ENCODE results near the gene RASL10A.
A peak's percentile ranks its signal among the peaks of the same experiment; 100 is the strongest.
"Not testable (repeated sequence)": the region's sequence is repeated elsewhere in the genome, so short reads cannot be mapped to it uniquely, and the experiment has no call there.

RASL10A gene

GRCh38 chr22:29315286-29316140 is at the start of gene RASL10A:
RASL10A (minus strand) TSS chr22:29315697; CDS start chr22:29315246, 451 bp downstream.
- DNase-seq: peak in 1 of 3 donors; percentile 47

GRCh38 chr22:29359469-29359868 is 44.0 kb upstream of the RASL10A start:
- peak in 2 of 3 donors; percentile 27 to 29 for DNase-seq

DNA sequence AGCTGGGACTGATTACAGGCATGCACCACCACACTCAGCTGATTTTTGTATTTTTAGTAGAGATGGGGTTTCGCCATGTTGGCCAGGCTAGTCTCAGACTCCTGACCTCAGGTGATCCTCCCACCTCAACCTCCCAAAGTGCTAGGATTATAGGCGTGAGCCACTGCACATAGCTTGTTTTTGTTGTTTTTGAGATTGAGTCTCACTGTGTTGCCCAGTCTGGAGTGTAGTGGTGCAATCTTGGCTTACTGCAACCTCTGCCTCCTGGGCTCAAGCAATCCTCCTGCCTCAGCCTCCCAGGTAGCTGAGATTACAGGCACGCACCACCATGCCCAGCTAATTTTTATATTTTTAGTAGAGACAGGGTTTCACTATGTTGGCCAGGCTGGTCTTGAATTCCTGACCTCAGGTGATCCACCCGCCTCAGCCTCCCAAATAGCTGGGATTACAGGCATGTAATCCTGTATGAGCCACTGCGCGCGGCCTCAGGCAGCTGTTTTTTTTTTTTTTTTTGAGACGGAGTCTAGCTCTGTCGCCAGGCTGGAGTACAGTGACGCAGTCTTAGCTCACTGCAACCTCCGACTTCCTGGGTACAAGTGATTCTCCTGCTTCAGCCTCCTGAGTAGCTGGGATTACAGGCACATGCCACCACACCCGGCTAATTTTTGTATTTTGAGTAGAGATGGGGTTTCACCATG is 41.8 kb upstream of the RASL10A start:
- DNase-seq: not testable (repeated sequence)

DNA sequence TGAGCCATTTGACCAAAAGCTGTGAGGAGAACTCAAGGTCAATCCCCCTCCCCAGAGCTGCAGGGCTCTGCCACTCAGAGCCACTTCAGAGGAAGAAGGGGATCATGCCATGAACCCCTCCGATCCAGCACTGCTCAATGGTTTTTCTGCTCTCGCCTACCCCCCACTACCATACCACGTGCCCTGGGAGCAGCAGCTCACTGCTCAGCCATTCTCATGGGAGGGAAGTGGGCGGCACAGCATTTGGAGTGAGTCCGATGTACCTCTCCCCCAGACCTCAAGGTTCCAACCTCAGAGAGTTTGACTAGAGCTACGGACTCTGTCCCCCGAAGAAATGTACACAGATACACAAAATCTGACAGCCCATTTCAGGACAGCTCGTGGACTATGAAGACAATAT is 38.4 kb upstream of the RASL10A start:
- DNase-seq: no peak

- no peak for DNase-seq
These were observed 37.8 kb upstream of the RASL10A start for GRCh38 chr22:29353286-29353685.

GRCh38 chr22:29352778-29353177 is 37.3 kb upstream of the RASL10A start:
- no peak for DNase-seq

GRCh38 chr22:29351891-29352290 is 36.4 kb upstream of the RASL10A start:
- DNase-seq: no peak

DNA sequence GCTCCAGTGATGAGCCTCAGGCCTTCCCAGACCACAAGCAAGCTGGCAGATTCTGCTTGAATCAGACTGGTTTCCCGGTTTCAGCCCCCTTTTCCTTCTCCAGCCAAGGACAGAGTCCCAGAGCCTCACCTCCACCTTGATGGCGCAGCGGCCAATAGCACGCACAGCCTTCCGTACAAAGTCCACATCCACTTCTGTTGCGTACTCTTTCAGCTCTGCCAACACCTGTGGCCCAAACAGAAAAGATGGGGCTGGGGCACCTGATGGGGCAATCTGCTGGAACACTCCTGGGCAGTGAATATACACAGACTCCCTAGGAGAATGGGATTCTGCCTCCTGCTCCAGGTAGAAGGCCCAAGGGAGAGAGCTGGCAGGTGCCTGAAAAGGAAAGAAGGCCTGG is 35.5 kb upstream of the RASL10A start:
- DNase-seq: no peak

DNA sequence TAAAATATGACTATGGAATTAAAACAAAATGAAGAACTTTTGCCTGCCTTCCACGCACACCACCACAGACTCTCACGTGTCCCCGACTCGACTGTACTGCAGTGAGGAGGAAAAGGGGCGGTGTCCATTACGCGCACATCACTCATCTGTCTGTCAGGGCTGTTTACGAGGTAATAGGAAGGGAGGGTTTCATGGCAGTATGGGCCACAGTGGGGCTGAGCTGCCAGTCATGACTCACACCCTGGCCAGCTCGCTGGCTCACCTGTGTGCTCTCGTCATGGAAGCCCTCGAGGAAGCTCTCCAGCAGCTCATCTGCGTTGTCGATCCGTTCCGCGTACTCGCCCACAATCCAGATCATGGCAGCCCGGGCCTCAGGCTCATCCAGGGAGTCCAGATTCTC is 33.5 kb upstream of the RASL10A start:
- DNase-seq: no peak

- no peak for DNase-seq
These were observed 32.5 kb upstream of the RASL10A start for GRCh38 chr22:29348041-29348440.

DNA sequence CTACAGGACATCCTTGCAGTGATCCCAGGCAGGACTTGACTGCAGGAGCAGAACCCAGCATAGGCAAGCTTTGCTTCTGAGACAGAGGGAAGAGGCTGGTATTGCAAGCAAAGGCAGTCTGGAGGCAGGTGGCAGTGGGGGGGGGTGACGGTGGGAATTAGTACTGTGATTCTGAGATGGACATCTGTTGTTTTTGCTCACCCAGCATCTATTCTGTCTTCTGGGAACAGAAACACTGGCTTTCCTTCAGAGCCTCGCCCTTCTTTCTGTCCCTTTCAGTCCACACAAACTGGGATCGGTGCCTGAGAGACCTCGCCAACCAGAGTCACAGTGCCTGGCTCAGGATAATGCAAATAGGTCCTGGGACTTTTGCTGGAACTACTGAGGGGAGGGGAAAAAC is 31.2 kb upstream of the RASL10A start:
- no peak for DNase-seq

GRCh38 chr22:29345932-29346331 is 30.4 kb upstream of the RASL10A start:
- DNase-seq: no peak

- DNase-seq: not testable (repeated sequence)
These were observed 29.4 kb upstream of the RASL10A start for GRCh38 chr22:29344889-29345288.

GRCh38 chr22:29344137-29344536 is 28.6 kb upstream of the RASL10A start:
- DNase-seq: no peak

DNA sequence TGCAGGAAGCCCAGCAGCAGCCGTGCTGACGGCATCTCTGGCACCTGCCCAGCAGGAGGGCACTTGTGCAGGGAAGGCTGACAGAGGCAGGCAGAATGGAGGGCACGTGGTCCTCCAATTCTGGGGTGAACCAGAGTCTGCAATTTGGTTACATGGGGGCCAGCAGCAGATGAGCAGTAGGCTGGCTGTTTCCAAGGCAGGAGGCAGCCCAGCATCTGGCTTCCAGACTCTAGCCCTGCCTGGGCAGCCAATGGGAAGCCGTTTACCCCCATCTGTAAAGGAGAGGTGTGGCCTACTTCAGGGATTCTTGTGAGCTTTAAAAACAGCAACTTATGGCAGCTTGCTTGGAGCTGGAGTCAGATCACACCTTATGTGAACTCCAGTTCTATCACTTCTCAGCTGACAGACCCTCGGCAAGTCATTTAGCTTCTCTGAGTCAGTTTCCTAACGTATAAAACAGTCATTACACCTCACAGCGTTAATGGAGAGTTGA is 27.9 kb upstream of the RASL10A start:
- DNase-seq: no peak

DNA sequence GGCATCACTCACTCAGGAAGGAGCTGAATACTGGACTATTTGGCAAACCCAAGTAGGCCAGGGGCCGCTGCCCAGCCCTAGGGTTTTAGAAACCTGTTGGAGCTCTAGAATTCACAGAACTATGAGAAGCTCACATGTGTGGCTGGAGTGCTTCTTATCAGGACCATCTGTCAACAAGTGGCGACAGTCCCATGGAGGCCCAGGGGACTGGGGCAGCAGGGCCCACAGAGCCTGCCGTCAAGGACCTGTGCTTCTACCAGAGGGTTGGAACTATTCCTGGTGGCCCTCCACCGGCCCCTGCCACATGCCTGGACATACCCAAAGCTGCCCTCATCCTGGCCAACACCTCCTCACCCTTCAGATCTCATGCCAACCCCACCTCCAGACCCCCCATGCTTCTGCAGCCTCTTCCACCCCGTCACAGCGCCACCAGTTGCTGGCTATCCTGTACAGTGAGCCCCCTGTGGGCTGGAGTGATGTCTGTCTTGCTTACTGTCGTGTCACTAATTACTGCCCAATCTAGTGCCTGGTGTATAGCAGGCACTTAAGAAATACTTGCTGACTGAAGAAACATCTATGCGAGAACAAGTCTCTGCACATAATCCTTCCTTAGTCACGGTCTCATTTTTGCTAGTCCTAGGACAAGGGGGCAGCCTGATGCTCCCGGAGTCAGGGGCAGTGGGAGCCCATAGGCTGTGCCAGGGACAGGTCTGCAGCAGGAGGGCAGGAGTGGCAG is 27.2 kb upstream of the RASL10A start:
- DNase-seq: no peak

DNA sequence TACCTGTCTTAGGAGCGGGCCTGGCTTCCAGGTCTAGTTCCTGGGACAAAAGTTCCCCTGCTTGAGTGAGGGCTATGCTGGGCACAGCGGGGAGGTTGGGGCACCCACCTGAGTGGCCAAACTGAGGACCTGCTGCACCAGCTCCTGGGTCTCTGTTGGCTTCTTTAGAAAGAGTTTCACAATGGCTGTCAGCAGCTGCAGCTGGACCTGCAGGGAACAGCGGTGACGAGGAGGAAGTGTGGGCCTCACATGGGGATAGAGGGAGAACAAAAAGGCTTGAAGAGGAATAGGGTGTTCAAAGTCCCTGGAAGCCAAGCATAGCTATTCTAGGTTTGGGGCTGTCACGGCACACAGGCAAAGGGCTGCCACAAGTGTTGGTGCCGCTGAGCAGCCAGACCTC is 26.7 kb upstream of the RASL10A start:
- DNase-seq: no peak

- DNase-seq: no peak
These were observed 26.3 kb upstream of the RASL10A start for GRCh38 chr22:29341849-29342127.

- DNase-seq: no peak
These were observed 25.8 kb upstream of the RASL10A start for GRCh38 chr22:29341056-29341848.

DNA sequence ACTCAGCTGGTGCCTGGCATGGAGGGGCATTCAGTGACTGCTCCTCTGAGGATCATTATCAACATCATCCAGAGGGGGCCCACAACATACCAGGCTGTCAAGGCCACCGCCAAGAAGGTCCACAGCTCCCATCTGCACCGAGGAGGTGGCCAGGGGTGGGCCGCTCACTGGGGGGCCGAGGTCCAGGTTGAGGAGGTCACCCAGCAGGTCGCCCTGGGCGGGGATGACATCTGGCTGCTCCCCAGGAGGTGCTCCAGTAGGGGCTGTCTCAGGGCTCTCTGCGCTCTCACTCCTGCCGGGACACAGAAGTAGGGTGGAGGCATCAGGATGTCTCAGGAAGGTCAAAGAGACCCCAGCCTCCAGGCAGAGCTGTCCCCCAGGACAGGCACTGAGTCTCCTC is 25.1 kb upstream of the RASL10A start:
- no peak for DNase-seq

GRCh38 chr22:29339381-29340235 is 24.1 kb upstream of the RASL10A start:
- peak in 2 of 3 donors; percentile 15 to 23 for DNase-seq

- DNase-seq: no peak
These were observed 22.9 kb upstream of the RASL10A start for GRCh38 chr22:29338398-29338797.
